ENCODE data around the gene LTA. TPM values are rescaled to one million over a fixed set of nuclear protein-coding genes. Genes with fewer than 3 reads are reported as not detected.
A peak's percentile ranks its signal among the peaks of the same experiment; 100 is the strongest.

The LTA gene
- total RNA-seq, 1 experiment from 2014 or later = 0.72 TPM

- in situ Hi-C loops (cut with HindIII; ENCODE audit: low pct_unique_long_range_greater_than_20kb, low sequenced_read_pairs) (no loop called here), intact Hi-C loops (cut with micrococcal nuclease; ENCODE audit: unreplicated experiment) (loop anchor here (2.0 kb wide), 1 partner anchor 16 kb away; no protein-coding TSS in a partner anchor)
- H3K4me1 ChIP-seq (ENCODE audit: control insufficient read depth, insufficient read depth, low read length) = peaks cover 22% of the 10 kb centered on the region
- H3K27ac ChIP-seq (ENCODE audit: low read length) = peak overlapping the region; percentile 84
- peak overlapping the region; percentile 78 to 80 for H3K4me3 ChIP-seq (ENCODE audit: low read depth in 2 of 2, low read length in 2 of 2)
- no peaks in the 10 kb centered on the region for H3K9me3 ChIP-seq (ENCODE audit: control insufficient read depth, insufficient read depth, low read depth, low read length)
- DNase-seq (ENCODE audit: low read depth, low spot score) = no peak
- no peaks in the 10 kb centered on the region for H3K36me3 ChIP-seq (ENCODE audit: control insufficient read depth, insufficient read depth, low read length)
- ChIA-PET POLR2A (interaction anchor here (0.7 to 1.1 kb wide), 2 partner anchors 29 to 70 kb away, joined by 4 to 5 read pairs; no protein-coding TSS in a partner anchor), CTCF (interaction anchor here (0.6 to 3.0 kb wide), 6 partner anchors 12 to 55 kb away, joined by 3 to 22 read pairs (median 10); partner anchors contain the start of genes ATP6V1G2, NCR3 and NFKBIL1)
- ATAC-seq = no peak
- no peak for TF ChIP-seq SIN3A (IDR thresholded peaks at IDR 0.05; ENCODE audit: borderline replicate concordance, insufficient read depth, low read depth, low read length)
- H3K27me3 ChIP-seq (ENCODE audit: control insufficient read depth, insufficient read depth, low read length) = no peaks in the 10 kb centered on the region
- no TSS peak for BruUV-seq (replicated peaks)
Measured at GRCh38 chr6:31580438-31580740, 8.3 kb downstream of the LTA start.

GRCh38 chr6:31580807-31581433, 8.8 kb downstream of the LTA start:
- TF ChIP-seq SIN3A (IDR thresholded peaks at IDR 0.05; ENCODE audit: borderline replicate concordance, insufficient read depth, low read depth, low read length) = peak; percentile 47; the same call in 1 of the 2 replicates
- peak; percentile 99 for TF ChIP-seq CTCF (IDR thresholded peaks at IDR 0.05)
- 0 out of 4 replicates have a peak, but pooled peaks of 1 of the 2 experiments have one; percentile 8 for TF ChIP-seq REST (IDR thresholded peaks at IDR 0.05; ENCODE audit: insufficient read depth in 1 of 2, low read depth in 2 of 2, low read length in 1 of 2)
- no peak for TF ChIP-seq TCF7L2 (IDR thresholded peaks at IDR 0.05; ENCODE audit: low read depth, low read length)
- no peak; the same call in 1 of the 2 replicates for TF ChIP-seq POLR2AphosphoS5 (IDR thresholded peaks at IDR 0.05; ENCODE audit: low read depth, low read length)
- in situ Hi-C loops (cut with HindIII; ENCODE audit: low pct_unique_long_range_greater_than_20kb, low sequenced_read_pairs) = no loop called here
- Histone ChIP-seq H3K36me3 (ENCODE audit: control insufficient read depth, insufficient read depth, low read length) (no peaks in the 10 kb centered on the region), H3K4me1 (ENCODE audit: control insufficient read depth, insufficient read depth, low read length) (peaks cover 22% of the 10 kb centered on the region), H3K27ac (ENCODE audit: low read length) (peak overlapping the region; percentile 84), H3K27me3 (ENCODE audit: control insufficient read depth, insufficient read depth, low read length) (no peaks in the 10 kb centered on the region), H3K9me3 (ENCODE audit: control insufficient read depth, insufficient read depth, low read depth, low read length) (no peaks in the 10 kb centered on the region), H3K4me3 (ENCODE audit: low read depth in 2 of 2, low read length in 2 of 2) (peak overlapping the region; percentile 78 to 80)
- BruUV-seq (replicated peaks) = no TSS peak
- intact Hi-C loops (cut with micrococcal nuclease; ENCODE audit: unreplicated experiment) = loop anchor here (2.0 kb wide), 1 partner anchor 16 kb away; no protein-coding TSS in a partner anchor
- no peak for DNase-seq (ENCODE audit: low read depth, low spot score)
- CTCF ChIA-PET = interaction anchor here (0.6 to 3.0 kb wide), 6 partner anchors 11 to 56 kb away, joined by 3 to 22 read pairs (median 10); partner anchors contain the start of genes ATP6V1G2, NCR3 and NFKBIL1
- POLR2A ChIA-PET = interaction anchor here (1.1 kb wide), 1 partner anchor 69 kb away, joined by 4 read pairs; no protein-coding TSS in a partner anchor
- peak; percentile 92 for ATAC-seq

All from Panc1 (cell line).